Measurements from ENCODE around the gene ACAA1.

- TF ChIP-seq, protein P1, sequence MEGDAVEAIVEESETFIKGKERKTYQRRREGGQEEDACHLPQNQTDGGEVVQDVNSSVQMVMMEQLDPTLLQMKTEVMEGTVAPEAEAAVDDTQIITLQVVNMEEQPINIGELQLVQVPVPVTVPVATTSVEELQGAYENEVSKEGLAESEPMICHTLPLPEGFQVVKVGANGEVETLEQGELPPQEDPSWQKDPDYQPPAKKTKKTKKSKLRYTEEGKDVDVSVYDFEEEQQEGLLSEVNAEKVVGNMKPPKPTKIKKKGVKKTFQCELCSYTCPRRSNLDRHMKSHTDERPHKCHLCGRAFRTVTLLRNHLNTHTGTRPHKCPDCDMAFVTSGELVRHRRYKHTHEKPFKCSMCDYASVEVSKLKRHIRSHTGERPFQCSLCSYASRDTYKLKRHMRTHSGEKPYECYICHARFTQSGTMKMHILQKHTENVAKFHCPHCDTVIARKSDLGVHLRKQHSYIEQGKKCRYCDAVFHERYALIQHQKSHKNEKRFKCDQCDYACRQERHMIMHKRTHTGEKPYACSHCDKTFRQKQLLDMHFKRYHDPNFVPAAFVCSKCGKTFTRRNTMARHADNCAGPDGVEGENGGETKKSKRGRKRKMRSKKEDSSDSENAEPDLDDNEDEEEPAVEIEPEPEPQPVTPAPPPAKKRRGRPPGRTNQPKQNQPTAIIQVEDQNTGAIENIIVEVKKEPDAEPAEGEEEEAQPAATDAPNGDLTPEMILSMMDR (IDR thresholded peaks at IDR 0.05), result no peak
- TF ChIP-seq POLR2A (IDR thresholded peaks at IDR 0.05), result no peak
Observed at GRCh38 chr3:38097446-38098375, 39.2 kb downstream of the ACAA1 start.
